T1000 (cell line): Measurements from ENCODE around the gene TSPAN5.
"Not testable (repeated sequence)": the region's sequence is repeated elsewhere in the genome, so short reads cannot be mapped to it uniquely, and the experiment has no call there.

Experiments used
- DNase-seq: peaks from one replicate; lab custom pipeline; 2025; ENCODE audit warnings: mixed read lengths; lab: John Stamatoyannopoulos, UW

The TSPAN5 gene

DNA sequence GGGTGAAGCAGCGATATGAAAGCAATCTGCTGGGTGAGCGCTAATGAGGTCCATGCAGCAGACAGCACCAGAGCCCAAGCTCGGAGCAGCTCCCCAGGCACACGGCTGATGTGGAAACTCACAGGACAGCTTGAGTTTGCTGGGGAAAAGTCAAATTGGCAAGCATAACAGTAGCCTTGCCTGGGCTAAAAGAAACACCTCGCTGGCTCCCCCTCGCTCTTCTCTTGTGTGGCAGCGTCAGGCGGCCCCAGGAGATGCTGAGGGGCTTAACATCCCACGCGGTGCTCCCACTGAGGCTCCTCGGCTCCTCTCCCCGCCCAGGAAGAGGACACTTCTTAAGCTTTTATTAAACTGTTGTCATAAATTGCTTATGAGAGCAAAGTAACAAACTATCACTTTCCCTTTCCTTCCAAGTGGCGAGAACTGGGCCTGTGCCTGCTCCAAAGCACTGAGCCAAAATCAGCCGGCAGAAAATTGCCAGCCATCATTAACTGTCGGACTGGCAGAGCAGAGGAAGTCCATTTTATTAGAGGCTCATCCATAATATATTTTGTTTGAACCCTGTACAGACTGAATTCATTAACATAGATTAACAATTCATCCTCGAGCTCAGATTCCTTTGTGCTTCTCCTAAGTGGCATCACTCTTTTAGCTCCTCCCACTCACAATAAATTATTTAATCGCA is 111.4 kb downstream of the TSPAN5 start:
- DNase-seq, result no peak

- DNase-seq, result no peak
These were observed 113.5 kb downstream of the TSPAN5 start for GRCh38 chr4:98544818-98545414.

- DNase-seq, result no peak
These were observed 114.1 kb downstream of the TSPAN5 start for GRCh38 chr4:98544141-98544817.

DNA sequence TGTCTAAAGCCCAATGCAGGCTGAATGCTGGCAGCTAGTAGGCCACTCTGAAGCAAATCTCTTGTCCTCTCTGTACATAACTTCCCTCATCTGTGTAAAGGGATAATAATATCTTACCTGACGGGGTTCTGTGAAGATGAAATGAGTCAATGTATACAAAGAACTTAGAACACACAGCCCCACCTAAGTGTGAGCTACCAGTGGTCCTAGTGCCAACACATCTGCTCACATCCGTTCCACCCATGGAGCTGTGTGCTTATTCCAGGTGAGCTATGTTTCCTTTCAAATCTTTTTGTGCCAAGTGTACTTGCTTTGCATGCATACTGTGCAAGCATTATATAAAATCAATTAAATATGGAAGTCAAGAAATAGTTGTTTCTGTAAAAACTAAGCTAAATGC is 116.4 kb downstream of the TSPAN5 start:
- DNase-seq, result no peak

DNA sequence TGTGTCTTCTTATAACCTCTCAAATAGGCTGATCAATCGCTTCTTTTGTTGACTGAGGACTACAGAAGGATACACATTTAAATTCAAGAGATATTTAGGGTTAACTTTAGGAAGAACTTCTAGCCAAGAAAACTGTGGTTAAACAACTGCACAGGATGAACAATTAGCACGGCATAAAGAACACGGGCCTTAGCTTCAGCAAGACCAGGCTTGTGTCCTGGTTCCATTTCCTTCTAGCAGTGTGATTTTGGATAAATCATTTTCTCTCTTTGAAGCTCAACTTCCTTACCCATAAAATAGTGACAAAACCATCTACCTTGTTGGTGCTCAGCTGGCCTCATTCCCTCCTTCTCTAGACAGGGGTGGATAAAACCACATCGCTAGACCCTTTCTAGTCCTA is 117.6 kb downstream of the TSPAN5 start:
- DNase-seq, result no peak

GRCh38 chr4:98539741-98540140 is 118.7 kb downstream of the TSPAN5 start:
- DNase-seq, result no peak

DNA sequence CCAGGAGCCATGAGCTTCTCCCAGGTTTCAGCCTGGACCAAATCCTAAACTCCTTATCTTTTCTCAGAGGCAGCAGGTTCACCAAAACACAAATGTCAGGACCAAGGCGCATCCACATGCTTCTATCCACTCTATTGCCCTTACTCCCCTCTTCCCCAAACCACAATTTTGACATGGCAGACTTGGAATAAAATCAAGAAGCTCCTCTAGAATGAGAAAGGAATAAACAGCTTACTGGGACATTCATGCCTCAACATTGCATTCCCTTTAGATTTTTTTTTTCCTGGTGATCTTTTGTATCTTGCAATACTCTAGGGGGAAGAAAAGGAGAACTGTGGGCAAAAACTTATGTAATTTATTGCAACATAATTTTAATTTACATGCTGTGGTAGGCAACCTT is 119.1 kb downstream of the TSPAN5 start:
- no peak for DNase-seq

DNA sequence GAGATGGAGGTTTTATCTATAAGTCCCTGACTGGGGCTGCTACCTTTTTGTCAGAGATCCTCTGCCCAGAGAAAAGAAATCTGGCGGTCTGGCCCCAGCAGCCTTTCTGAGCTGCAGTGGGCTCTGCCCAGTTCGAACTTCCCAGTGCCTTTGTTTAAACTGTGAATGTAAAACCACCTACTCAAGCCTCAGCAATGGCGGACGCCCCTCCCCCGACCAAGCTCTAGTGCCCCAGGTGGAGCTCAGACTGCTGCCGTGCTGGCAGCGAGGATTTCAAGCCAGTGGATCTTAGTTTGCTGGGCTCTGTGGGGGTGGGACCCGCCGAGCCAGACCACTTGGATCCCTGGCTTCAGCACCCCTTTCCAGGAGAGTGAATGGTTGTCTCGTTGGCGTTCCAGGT is 121.8 kb downstream of the TSPAN5 start:
- DNase-seq, result no peak

- DNase-seq, result not testable (repeated sequence)
These were observed 124.3 kb downstream of the TSPAN5 start for GRCh38 chr4:98534146-98534545.

GRCh38 chr4:98530572-98530971 is 127.8 kb downstream of the TSPAN5 start:
- no peak for DNase-seq

- DNase-seq, result no peak
These were observed 128.3 kb downstream of the TSPAN5 start for GRCh38 chr4:98529970-98530569.

GRCh38 chr4:98528882-98529281 is 129.5 kb downstream of the TSPAN5 start:
- no peak for DNase-seq

- no peak for DNase-seq
These were observed 130.7 kb downstream of the TSPAN5 start for GRCh38 chr4:98527534-98528269.

DNA sequence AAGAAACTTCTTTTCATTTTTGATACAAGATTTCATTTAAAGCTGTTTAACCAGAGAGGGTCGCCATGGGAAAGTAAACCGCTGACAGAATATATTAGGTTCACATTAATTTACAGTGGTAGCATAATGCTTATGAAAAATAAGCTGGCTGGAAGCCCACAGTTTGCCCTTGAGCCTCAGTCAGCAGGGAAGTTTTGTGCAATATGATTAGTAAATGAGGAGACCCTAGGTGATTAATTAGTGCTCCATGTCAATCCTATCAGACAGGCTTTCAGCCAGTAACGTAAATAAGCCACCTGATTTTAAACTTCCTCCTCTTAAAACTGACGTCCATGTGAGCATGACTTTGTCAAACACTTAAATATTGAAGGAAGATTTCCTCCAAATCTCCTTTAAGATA is 134.2 kb downstream of the TSPAN5 start:
- no peak for DNase-seq

DNA sequence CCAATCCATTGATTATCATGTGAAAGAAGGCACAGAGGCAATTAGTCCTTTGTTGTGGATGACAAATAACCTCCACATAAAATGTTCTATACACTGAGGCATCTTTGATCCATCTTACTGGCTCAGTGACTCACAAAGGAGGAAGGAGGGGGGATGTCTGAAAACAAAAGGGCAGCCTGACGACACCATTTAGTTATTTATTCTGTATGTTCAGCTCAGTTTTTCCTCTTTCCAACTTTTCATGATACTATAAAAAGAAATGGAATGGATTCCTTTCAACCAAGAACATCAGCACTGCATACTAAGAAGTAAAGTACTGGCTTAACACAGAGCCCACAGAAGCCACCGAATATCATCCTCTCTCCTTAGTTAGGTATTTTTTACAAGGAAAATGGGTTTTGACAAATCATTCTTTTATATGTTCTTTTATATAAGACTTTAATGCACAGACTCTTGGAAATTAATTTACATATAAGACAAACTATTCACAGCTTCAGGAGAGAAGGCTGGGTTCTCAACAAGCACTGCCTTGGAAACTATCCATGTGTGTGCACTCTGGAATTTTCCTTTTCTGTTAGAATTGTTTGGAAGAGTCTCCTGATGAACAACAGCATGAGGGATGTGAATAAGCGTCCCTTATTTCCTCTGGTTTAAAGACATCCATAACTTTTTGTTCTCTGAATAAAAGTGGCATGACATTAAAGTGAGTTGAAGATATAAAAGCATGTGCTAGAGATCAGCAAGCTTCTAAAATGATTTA is 135.6 kb downstream of the TSPAN5 start:
- no peak for DNase-seq

DNA sequence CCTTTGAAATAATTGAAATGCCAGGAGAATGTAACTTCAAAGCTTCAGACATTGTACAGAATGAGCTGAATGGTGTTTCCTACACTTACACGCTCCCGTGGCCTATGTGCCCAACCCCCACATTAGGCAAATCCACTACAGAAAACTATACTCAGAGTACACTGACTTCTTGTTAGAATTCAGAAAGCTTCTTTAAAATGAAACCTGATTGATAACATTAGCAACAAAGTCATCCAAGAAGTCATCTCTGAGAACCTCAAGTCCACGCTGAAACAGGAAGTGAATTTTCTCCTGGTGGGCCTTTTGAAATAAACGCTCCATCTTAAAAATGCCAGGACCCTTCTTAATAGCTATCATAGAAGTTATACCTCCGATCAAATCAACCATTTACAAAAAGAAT is 136.3 kb downstream of the TSPAN5 start:
- DNase-seq, result no peak

DNA sequence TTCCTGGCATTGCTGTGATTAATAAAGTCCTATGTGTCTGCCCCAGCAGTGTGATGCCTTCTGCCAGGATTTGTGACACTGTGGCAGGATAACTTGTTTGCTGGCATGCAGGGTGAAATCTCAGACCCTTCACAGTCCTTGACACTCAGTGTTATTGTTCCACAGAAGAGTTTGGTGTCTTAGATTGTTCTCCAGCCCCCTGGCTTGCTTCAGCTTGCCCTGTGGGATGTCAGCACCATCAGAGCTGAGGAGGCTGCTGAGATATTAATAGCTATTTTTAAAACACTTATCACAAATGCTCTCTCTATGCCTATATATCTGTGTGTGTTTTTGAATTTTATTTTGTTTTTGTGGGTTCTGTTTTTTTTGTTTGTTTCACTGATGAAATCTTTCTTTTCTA is 136.9 kb downstream of the TSPAN5 start:
- DNase-seq, result no peak

DNA sequence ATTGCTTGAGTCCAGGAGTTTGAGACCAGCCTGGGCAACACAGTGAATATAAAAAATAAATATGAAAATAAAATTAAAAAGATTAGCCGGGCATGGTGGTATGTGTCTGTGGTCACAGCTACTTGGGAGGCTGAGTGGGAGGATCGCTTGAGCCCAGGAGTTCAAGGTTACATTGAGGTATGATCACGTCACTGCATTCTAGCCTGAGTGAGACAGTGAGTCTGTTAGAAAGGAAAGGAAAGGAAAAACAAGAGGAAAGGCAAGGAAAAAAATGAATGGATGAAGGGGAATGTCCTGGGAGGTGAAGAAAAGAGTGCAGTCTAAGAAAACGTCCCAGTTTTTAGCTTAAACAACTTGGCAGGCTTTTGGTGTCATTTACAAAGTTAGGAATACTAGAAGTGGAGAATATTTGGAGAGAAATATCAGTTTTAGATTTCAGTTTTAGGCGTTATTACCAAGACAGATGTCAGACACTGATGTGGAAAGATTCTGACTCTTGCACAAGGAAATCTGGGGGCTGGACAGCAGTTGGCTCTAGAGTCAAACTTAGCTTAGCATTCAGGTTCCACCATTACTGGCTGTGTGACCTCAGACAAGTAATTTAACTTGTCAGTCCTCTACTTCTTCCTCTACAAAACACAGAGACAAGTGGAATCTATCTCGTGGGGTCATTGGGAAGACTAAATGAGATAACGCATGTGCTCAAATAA is 139.0 kb downstream of the TSPAN5 start:
- no peak for DNase-seq

DNA sequence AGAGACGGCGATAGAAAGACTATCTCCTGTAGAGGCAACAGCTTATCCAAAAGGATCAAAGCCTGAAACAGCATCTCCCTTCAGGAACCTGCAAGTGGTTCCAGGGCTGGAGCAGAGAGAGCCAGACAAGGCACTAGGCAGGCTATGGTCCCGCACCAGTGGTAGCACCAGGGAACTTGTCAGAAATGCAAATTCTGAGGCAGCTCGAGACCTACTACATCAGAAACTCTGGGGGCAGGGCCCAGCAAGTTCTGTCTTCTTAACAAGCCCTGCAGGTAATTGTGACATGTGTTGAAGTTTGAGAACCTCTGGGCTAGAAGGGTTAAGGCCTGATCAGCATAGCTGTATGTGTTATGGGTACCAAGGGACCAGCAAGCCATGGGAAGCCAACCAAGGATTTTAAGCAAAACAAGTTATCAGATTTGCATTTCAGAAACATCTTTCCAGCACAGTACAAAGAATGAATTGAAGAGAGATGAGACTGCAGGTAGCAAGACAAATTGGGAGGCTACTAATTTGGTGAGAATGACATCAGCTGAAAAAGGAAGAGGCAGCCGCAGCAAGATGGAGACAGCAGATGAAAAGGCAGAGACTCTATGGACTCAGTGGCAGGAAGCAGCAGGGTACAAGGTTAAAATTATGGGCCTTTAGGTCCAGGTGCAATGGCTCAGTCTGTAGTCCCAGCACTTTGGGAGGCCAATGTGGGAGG is 139.7 kb downstream of the TSPAN5 start:
- no peak for DNase-seq
